ENCODE data around the gene CMYA5.

DNA sequence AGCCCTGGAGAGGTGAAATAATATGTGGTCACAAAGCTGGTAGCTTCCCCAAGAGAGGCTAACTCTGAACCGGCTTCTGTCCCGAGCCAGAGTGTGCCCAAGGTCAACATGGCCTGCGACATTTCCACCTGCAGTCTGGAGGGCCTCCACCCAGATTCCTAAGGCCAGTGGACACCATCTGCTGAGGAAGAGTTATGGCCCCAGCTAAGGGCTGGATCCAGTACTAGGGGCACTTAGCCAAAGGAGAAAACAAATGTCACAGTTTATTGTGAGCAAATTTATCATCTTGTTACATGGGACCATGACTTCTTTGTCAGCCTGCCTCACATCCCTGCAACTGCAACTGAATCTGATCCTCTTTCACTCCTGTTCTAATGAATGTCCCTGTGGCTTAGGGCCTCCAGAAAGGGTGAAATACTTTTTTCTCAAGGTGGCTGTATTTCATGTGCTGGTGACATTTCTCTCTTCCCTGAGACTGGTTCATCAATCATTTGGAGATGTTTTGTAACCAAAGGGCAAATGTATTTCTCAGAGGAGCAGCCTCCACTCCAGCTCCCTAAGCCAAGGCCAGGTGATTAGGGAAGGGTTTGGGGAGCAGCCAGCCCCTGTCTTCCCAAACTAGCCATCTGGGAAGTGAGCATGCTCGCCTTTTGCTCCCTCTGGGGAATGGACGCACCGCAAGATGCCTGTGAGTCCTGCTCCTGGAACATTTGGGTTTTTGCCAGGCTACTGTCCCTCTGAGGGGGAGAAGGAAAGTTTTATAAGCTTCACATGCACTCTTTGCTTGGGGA, 148.3 kb downstream of the CMYA5 start:
- TF ChIP-seq CTCF (IDR thresholded peaks at IDR 0.05 in 2 of 3, conservative IDR thresholded peaks at IDR 0.05 in 1 of 3; ENCODE audit: insufficient read depth in 2 of 3, low read depth in 1 of 3, low read length in 3 of 3) (no peak), YY1 (IDR thresholded peaks at IDR 0.05; ENCODE audit: borderline replicate concordance in 1 of 3, control insufficient read depth in 1 of 3, extremely low read depth in 1 of 3, insufficient read depth in 3 of 3, insufficient read length in 1 of 3, insufficient replicate concordance in 2 of 3, low read depth in 1 of 3, low read length in 2 of 3) (no peak), POLR2AphosphoS5 (IDR thresholded peaks at IDR 0.05; ENCODE audit: control insufficient read depth, insufficient read depth, low read depth, low read length) (no peak), TCF7L2 (IDR thresholded peaks at IDR 0.05; ENCODE audit: low read depth, low read length) (no peak), USF2 (CRISPR knock-in tag; IDR thresholded peaks at IDR 0.05) (no peak), ETV6 (IDR thresholded peaks at IDR 0.05; ENCODE audit: borderline replicate concordance in 1 of 2, low read depth in 2 of 2, low read length in 1 of 2) (no peak), ETV6 (CRISPR knock-in tag; IDR thresholded peaks at IDR 0.05; ENCODE audit: borderline replicate concordance) (no peak), PHF20 (IDR thresholded peaks at IDR 0.05; ENCODE audit: partially characterized antibody) (no peak), ZNF785 (CRISPR knock-in tag; IDR thresholded peaks at IDR 0.05) (no peak), EZH2 (IDR thresholded peaks at IDR 0.05; ENCODE audit: borderline replicate concordance, low read depth, low read length) (no peak), EP300 (IDR thresholded peaks at IDR 0.05; ENCODE audit: low read length) (no peak), TEAD2 (tag; IDR thresholded peaks at IDR 0.05) (no peak)
- TF ChIP-seq, protein P1, sequence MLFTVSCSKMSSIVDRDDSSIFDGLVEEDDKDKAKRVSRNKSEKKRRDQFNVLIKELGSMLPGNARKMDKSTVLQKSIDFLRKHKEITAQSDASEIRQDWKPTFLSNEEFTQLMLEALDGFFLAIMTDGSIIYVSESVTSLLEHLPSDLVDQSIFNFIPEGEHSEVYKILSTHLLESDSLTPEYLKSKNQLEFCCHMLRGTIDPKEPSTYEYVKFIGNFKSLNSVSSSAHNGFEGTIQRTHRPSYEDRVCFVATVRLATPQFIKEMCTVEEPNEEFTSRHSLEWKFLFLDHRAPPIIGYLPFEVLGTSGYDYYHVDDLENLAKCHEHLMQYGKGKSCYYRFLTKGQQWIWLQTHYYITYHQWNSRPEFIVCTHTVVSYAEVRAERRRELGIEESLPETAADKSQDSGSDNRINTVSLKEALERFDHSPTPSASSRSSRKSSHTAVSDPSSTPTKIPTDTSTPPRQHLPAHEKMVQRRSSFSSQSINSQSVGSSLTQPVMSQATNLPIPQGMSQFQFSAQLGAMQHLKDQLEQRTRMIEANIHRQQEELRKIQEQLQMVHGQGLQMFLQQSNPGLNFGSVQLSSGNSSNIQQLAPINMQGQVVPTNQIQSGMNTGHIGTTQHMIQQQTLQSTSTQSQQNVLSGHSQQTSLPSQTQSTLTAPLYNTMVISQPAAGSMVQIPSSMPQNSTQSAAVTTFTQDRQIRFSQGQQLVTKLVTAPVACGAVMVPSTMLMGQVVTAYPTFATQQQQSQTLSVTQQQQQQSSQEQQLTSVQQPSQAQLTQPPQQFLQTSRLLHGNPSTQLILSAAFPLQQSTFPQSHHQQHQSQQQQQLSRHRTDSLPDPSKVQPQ (CRISPR knock-in tag; IDR thresholded peaks at IDR 0.05; ENCODE audit: borderline replicate concordance), result no peak
- TF ChIP-seq, protein P2, sequence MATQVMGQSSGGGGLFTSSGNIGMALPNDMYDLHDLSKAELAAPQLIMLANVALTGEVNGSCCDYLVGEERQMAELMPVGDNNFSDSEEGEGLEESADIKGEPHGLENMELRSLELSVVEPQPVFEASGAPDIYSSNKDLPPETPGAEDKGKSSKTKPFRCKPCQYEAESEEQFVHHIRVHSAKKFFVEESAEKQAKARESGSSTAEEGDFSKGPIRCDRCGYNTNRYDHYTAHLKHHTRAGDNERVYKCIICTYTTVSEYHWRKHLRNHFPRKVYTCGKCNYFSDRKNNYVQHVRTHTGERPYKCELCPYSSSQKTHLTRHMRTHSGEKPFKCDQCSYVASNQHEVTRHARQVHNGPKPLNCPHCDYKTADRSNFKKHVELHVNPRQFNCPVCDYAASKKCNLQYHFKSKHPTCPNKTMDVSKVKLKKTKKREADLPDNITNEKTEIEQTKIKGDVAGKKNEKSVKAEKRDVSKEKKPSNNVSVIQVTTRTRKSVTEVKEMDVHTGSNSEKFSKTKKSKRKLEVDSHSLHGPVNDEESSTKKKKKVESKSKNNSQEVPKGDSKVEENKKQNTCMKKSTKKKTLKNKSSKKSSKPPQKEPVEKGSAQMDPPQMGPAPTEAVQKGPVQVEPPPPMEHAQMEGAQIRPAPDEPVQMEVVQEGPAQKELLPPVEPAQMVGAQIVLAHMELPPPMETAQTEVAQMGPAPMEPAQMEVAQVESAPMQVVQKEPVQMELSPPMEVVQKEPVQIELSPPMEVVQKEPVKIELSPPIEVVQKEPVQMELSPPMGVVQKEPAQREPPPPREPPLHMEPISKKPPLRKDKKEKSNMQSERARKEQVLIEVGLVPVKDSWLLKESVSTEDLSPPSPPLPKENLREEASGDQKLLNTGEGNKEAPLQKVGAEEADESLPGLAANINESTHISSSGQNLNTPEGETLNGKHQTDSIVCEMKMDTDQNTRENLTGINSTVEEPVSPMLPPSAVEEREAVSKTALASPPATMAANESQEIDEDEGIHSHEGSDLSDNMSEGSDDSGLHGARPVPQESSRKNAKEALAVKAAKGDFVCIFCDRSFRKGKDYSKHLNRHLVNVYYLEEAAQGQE (IDR thresholded peaks at IDR 0.05; ENCODE audit: borderline replicate concordance), result no peak
- TF ChIP-seq, protein P2 (CRISPR knock-in tag; IDR thresholded peaks at IDR 0.05; ENCODE audit: low read depth), result no peak
- TF ChIP-seq, protein P3, sequence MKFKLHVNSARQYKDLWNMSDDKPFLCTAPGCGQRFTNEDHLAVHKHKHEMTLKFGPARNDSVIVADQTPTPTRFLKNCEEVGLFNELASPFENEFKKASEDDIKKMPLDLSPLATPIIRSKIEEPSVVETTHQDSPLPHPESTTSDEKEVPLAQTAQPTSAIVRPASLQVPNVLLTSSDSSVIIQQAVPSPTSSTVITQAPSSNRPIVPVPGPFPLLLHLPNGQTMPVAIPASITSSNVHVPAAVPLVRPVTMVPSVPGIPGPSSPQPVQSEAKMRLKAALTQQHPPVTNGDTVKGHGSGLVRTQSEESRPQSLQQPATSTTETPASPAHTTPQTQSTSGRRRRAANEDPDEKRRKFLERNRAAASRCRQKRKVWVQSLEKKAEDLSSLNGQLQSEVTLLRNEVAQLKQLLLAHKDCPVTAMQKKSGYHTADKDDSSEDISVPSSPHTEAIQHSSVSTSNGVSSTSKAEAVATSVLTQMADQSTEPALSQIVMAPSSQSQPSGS (CRISPR knock-in tag; IDR thresholded peaks at IDR 0.05), result no peak

Measured in K562 (cell line).